Effector memory CD8-positive, alpha-beta T cell (primary cell): Measurements from ENCODE around the gene DLL1.

Experiments used
- ATAC-seq: fragments of 150-1000 bp; cut with Tn5 transposase; replicated peaks from 2 replicates; pipeline ENCODE4 v1.10.0; 2021; ENCODE audit warnings: mild to moderate bottlenecking, moderate library complexity
- DNase-seq, 3 experiments: peaks; one replicate each; pipeline ENCODE4 v3.0.0; 2021
- H3K27ac Mint-ChIP-seq, 2 donors: one replicate each; pipeline ENCODE4 v1.8.0; 2022; ENCODE audit warnings: mild to moderate bottlenecking in 2 of 2, mixed read lengths in 2 of 2, moderate library complexity in 2 of 2
- H3K27me3 Mint-ChIP-seq, 2 donors: one replicate each; pipeline ENCODE4 v1.8.0; 2022; ENCODE audit warnings: mixed read lengths in 2 of 2
- H3K36me3 Mint-ChIP-seq: one replicate; pipeline ENCODE4 v1.8.0; 2022; ENCODE audit warnings: mild to moderate bottlenecking, moderate library complexity, mixed read lengths; ENCODE audit not compliant: insufficient read depth
- H3K4me1 Mint-ChIP-seq, 2 donors: one replicate each; pipeline ENCODE4 v1.8.0; 2022; ENCODE audit warnings: low read depth in 2 of 2, mixed read lengths in 2 of 2
- H3K4me3 Mint-ChIP-seq, 2 donors: one replicate each; pipeline ENCODE4 v1.8.0; 2022; ENCODE audit warnings: mild to moderate bottlenecking in 2 of 2, mixed read lengths in 2 of 2, moderate library complexity in 2 of 2
- H3K9me3 Mint-ChIP-seq, 2 donors: one replicate each; pipeline ENCODE4 v1.8.0; 2022; ENCODE audit warnings: mixed read lengths in 2 of 2

The DLL1 gene

GRCh38 chr6:170243386-170243785, 47.5 kb downstream of the DLL1 start:
- ATAC-seq (no peak), DNase-seq (no peak)
- Mint-ChIP-seq H3K4me1 (no peaks in the 10 kb centered on the region), H3K27ac (no peak overlapping the region), H3K36me3 (no peaks in the 10 kb centered on the region), H3K9me3 (no peaks in the 10 kb centered on the region), H3K27me3 (peaks cover 25 to 43% of the 10 kb centered on the region in 2 donors), H3K4me3 (no peak overlapping the region)

- Mint-ChIP-seq H3K9me3 (no peaks in the 10 kb centered on the region), H3K27me3 (peaks cover 29 to 33% of the 10 kb centered on the region in 2 donors), H3K27ac (no peak overlapping the region), H3K36me3 (peaks cover 3% of the 10 kb centered on the region), H3K4me3 (no peak overlapping the region), H3K4me1 (no peaks in the 10 kb centered on the region)
- ATAC-seq (no peak), DNase-seq (no peak)
Observed at GRCh38 chr6:170238741-170239565, 51.9 kb downstream of the DLL1 start.

GRCh38 chr6:170237999-170238740, 52.7 kb downstream of the DLL1 start:
- peaks cover 3% of the 10 kb centered on the region for H3K36me3 Mint-ChIP-seq

GRCh38 chr6:170236131-170236836, 54.6 kb downstream of the DLL1 start:
- ATAC-seq, result no peak
- Mint-ChIP-seq H3K9me3 (no peaks in the 10 kb centered on the region), H3K27ac (no peak overlapping the region), H3K27me3 (peaks cover 31% of the 10 kb centered on the region in 2 donors), H3K4me3 (no peak overlapping the region), H3K4me1 (no peaks in the 10 kb centered on the region), H3K36me3 (peaks cover 3% of the 10 kb centered on the region)
- DNase-seq, result no peak

More at GRCh38 chr6:170237999-170238740, 52.7 kb downstream of the DLL1 start:
- Mint-ChIP-seq H3K27ac (no peak overlapping the region), H3K27me3 (peaks cover 29 to 31% of the 10 kb centered on the region in 2 donors), H3K4me1 (no peaks in the 10 kb centered on the region), H3K4me3 (no peak overlapping the region), H3K9me3 (no peaks in the 10 kb centered on the region)
- DNase-seq (no peak), ATAC-seq (no peak)

- Mint-ChIP-seq H3K4me1 (no peaks in the 10 kb centered on the region), H3K4me3 (no peak overlapping the region), H3K27ac (no peak overlapping the region), H3K9me3 (no peaks in the 10 kb centered on the region), H3K27me3 (peaks cover 31% of the 10 kb centered on the region in 2 donors), H3K36me3 (peaks cover 3% of the 10 kb centered on the region)
- no peak for ATAC-seq
- DNase-seq, result no peak
Observed at GRCh38 chr6:170235391-170236125, 55.3 kb downstream of the DLL1 start.

GRCh38 chr6:170234419-170234818, 56.5 kb downstream of the DLL1 start:
- DNase-seq (no peak), ATAC-seq (no peak)
- no peaks in the 10 kb centered on the region for H3K9me3 Mint-ChIP-seq
- peaks cover 26 to 28% of the 10 kb centered on the region in 2 donors for H3K27me3 Mint-ChIP-seq
- H3K27ac Mint-ChIP-seq, result no peak overlapping the region
- peaks cover 3% of the 10 kb centered on the region for H3K36me3 Mint-ChIP-seq
- H3K4me1 Mint-ChIP-seq, result no peaks in the 10 kb centered on the region
- no peak overlapping the region for H3K4me3 Mint-ChIP-seq

- no peaks in the 10 kb centered on the region for H3K9me3 Mint-ChIP-seq
- DNase-seq (no peak), ATAC-seq (no peak)
- peaks cover 23 to 26% of the 10 kb centered on the region in 2 donors for H3K27me3 Mint-ChIP-seq
- no peaks in the 10 kb centered on the region for H3K4me1 Mint-ChIP-seq
- peaks cover 3% of the 10 kb centered on the region for H3K36me3 Mint-ChIP-seq
- no peak overlapping the region for H3K4me3 Mint-ChIP-seq
- H3K27ac Mint-ChIP-seq, result no peak overlapping the region
Observed at GRCh38 chr6:170233286-170234205, 57.3 kb downstream of the DLL1 start.
